CD4-positive, alpha-beta T cell treated with Interleukin-17A for 4 hours (primary cell): ENCODE data around the gene MYBPC2.
"Not testable (repeated sequence)": the region's sequence is repeated elsewhere in the genome, so short reads cannot be mapped to it uniquely, and the experiment has no call there.

ENCODE experiments used
- DNase-seq: peaks from one replicate; pipeline ENCODE4 v3.0.0-alpha.2; 2020; ENCODE audit warnings: mixed read lengths

Gene MYBPC2

DNA sequence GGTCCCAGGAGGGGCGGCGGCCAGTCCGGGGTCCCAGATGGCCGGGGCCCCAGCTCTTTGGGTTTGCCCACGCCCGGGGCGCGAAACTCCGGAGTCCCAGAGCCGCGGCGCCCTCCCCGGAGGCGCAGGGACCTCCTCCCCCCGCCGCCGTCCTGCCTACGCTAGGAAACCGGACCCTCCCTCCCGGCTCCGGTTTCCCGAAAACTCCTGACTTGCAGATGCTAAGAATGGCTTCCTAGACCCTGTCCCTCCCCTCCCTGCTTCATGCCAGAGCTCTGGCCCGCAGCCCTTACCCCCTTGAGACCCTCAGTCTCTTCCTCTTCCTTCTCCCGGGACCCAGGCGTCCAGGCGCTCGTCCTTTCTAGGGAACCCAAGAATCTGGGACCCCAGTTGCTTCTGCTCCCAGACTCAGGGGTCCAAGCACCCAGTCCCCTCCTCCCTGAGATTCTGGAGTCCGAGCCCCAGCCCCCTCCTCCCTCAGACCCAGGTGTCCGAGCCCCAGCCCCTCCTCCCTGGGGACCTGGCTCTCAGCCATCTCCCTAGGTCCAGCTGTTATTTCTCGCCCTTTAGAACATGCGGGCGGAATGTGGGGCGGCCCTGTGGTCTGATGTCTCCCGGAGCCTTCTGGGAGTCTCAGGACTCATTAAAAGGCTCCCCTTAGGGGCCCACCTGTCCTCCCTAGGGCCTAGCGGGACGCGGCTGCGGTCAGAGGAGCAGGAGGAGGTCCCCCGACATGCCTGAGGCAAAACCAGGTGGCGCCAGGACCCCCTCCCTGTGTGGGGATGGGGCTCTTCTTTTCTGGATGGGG, at the start of gene MYBPC2:
MYBPC2 (plus strand) TSS at position 672 of the 808 bp plus-strand sequence; CDS start at position 734, 62 bp downstream.
- DNase-seq, result peak; percentile 22

DNA sequence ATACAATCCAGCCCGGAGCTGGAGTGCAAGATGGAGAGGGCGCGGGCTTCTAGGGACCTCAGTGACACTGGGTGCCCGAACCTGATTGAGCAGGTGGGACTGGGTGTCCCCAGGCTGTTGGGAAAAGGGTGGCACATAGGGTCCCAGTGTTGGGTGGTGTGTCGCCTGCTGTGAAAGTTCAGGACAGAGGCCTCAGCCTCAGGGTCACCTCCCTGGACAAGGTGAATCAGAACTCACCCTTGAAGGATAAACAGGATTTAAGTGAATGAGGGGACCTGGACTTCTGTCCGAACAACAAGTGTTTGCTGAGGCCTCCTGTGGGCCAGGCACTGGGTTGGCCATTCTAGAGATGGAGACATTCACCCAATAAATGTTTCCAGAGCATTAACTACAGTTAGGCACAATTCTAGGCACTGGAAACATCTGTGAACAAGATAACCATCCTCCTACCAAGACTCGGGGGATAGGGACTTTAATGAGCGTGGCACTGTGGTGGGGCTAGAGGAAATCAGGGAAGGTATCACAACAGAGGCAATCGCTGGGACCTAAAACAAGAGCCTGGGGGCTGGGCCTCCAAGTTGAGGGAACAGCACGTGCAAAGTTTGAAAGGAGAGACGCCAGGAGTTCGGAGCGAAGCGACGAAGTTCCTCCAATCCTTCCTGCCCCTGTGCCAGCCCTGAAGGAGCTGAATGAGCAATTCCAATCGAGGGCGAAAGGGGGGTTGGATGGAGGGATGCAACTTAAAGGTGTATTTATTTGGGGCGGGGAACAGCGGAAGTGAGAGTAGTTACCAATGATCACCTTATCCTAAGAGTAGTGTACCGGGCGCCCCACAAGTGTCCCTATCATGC, 49.5 kb upstream of the MYBPC2 start:
- no peak for DNase-seq

DNA sequence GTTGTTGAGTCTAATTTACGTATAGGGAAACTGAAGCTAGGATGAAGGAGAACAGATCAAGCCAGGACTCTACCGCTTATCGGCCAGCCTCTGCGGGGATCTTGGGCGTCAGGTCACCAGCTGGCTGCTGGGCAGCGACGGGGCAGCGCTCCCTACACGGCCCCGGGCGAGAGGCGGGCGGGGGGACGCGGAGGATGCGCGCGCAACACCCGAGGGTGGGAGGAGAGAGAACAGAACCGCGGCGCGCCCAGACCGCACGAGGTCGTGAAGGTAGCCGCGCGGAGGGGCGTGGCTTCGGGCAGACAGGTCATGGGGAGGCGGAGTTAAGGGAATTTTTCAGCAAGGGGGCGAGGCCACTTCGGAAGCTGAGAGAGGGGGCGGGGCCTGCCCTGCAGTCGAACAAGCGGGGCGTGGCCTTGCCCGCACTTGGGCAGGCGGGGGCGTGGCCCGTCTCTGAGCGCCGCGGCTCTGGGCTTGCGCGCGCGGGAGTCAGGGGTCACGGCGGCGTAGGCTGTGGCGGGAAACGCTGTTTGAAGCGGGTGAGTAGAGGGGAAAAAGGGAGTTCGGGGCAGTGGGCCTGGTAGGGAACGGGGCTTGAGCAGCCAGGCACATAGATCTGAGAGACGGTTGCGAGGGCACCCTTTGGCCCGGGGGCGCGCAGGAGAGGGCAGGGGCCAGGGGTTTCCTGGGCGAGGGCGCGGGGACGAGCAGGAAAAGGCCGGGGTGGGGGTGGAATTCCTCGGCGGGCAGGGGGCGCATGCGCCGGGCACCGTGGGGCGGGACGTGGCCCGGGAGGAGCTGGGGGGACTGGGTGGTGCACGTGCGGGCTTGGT, 48.6 kb upstream of the MYBPC2 start, which contains the start of gene POLD1:
POLD1 (plus strand) TSS at position 496 of the 833 bp plus-strand sequence. CDS start 14,505 bp downstream, outside the sequence.
- DNase-seq, result peak; percentile 99

DNA sequence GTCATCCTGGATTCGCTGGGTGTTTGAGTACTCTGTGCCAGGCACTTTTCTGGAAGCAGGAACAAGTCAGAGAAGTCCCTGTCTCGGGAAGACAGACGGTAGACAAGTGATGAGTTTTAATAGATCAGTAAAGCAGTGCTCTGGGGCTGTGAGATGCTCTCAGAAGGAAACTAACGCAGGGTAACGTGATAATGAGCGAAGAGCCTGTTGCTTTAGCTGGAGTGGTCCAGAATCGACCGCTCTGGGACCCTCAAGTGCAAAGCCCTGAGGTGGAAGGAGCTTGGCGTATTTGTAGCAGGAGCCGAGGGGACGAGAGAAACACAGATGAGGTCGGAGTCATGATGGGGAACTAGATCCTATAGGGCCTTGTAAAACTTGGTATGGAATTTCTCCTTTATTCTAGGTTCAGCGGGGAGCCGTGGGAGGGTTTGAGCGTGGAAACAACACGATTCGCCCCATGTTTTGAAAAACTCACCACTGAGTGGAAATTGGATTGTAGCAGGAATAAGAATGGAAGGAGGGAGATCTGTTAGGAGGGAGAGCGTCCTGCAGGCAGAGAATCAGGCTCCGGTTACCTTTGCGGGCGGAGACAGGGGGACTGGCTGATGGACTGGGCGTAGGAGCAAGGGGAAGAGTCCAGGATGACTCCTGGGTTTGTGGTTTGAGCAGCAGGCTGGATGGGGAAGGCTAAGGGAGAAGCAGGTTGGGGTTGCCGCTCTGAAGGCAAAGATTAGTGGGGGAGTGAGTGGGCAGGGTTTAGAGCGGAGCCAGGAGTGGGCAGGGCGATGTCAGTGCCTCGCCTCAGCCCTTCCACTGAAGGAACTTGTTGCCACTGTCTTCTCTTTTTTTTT, 47.8 kb upstream of the MYBPC2 start:
- DNase-seq, result no peak

DNA sequence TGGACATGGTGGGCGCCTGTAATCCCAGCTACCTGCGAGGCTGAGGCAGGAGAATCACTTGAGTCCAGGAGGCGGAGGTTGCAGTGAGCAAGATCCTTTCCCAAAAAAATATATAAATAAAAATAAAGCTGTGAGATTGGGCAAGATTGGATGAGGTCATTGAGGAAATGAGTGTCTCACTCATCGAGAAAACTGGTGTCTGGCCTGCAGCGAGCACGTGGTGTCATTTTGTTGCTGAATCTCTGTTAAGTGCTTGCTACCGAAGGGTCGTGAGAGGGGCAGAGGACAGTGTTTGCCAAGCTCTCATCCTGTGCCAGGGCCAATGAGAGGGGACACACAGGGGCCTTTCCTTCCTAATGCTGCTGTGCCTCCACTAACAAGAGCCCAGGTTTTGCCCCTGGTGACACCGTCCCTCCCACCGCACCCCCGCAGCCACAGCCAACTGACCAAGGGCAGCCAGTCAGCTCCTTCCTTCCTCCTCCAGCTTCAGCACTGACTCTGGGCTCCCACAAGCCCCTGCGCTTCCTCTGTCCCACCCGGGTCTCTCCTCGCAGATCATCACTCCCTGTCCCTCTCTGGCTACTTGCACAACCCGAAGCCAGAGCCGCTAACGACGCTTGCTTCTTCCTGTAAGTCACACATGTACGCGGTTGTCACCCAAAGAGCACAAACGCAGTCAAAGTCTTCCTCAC, 45.4 kb upstream of the MYBPC2 start:
- no peak for DNase-seq

DNA sequence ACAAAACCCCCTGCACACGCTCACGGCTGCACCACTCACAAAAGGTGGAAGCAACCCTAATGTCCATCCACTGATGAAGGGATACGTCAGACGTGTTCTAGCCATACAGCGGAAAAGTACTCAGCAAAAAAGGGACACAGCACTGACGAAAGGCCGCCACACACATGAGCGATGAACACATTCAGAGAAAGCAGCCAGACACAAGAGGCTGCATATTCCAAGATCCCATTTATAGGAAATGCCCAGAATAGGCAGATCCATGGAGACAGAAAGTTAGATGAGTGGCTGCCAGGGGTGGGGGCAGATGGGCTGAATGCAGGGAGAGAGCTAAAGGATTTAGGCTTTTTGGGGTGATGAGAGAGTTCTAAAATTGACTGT, 44.8 kb upstream of the MYBPC2 start:
- DNase-seq, result no peak

DNA sequence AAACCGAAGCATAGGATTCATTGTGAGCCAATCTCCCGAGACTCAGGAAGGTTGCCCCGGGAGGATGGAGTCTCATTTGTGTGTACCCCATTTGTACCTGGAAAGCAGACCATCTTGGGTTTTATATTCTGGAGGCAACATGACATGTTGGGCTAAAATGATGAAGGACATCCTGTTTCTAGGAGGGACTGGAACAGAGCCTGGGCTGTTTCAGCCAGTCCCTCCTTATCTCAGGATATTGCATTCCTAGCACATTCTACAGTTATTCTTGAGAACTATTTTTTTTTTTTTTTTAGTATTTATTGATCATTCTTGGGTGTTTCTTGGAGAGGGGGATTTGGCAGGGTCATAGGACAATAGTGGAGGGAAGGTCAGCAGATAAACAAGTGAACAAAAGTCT, 42.4 kb upstream of the MYBPC2 start:
- DNase-seq, result not testable (repeated sequence)

DNA sequence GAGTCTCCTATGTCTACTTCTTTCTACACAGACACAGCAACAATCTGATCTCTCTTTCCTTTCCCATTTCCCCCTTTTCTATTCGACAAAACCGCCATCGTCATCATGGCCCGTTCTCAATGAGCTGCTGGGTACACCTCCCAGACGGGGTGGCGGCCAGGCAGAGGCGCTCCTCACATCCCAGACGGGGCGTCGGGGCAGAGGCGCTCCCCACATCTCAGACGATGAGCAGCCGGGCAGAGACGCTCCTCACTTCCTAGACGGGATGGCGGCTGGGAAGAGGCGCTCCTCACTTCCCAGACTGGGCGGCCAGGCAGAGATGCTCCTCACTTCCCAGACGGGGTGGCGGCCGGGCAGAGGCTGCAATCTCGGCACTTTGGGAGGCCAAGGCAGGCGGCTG, 41.7 kb upstream of the MYBPC2 start:
- DNase-seq, result not testable (repeated sequence)

DNA sequence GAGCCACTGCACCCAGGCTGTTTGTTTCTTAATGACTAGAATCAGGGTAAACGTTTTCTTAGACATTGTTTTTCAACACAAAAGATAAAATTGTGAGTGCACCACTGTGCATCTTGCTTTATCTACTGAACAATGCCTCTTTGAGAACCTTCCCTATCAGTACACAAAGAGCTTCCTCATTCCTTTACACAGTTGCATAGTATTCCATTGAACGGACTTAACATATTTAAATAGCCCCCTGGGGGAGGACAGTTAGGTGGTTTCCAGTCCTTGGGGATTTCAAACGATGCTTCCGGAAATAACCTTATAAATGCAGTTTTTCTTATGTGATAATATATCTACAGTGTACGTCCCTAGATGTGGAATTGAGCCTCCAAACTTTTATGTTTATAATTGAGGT, 39.9 kb upstream of the MYBPC2 start:
- DNase-seq, result no peak

DNA sequence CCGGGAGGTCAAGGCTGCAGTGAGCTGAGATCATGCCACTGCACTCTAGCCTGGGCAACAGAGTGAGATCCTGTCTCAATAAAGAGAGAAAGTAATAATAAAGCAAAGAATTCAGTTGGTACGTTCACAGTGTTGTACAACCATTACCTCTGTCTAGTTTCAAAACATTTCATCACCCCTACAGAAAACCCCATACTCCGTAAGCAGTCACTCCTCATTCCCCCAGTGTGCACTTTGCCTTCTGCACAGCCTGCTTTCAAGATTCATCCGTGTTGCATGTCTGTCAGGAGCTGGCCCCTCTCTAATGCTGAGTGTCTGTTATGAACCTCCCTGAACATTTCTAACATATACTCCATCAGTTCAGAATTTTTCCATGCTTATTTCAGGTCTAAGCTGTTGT, 39.1 kb upstream of the MYBPC2 start:
- DNase-seq, result no peak

DNA sequence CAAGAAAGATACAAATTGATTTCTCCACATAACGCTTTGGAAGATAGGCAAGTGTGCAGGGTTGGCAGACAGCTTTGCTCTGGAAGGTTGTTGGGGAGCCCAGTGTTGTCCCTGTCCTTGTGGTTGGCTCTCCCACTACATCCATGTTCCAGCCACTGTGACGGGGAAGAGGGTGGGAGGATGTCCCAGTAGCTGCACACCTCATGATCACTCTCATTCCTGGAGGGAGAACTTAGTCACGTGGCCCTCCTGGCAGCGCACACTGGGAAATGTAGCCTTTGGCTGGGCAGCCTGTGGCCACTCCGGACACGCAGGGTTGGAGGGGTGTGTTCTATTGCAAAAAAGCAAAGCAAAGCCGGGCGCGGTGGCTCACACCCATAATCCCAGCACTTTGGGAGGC, 38.7 kb upstream of the MYBPC2 start:
- DNase-seq, result no peak

DNA sequence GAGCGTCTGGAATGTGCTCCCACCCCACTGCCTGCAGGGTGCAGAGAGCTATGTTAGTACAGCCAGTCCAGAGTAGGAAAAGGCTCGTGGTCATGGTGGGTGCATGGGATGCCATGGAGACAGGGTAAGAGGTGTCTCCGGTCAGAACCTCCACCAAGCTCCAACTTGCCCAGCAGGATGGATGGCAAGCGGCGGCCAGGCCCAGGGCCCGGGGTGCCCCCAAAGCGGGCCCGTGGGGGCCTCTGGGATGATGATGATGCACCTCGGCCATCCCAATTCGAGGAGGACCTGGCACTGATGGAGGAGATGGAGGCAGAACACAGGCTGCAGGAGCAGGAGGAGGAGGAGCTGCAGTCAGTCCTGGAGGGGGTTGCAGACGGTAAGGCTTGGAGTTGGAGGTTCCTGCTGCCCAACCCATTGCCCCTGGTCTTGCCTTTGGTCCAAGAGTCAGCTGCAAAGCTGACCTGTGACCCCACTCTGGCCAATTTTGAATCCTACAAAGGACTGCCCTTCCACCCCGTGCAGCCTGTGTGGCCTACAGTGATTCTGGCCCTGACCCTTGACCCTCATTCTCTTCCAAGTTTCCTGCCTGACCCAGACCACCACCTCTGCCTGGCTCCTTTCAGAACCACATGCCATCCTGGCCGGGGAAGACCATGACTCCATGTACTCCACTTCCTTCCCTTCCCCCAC, 33.9 kb upstream of the MYBPC2 start:
- DNase-seq, result no peak

DNA sequence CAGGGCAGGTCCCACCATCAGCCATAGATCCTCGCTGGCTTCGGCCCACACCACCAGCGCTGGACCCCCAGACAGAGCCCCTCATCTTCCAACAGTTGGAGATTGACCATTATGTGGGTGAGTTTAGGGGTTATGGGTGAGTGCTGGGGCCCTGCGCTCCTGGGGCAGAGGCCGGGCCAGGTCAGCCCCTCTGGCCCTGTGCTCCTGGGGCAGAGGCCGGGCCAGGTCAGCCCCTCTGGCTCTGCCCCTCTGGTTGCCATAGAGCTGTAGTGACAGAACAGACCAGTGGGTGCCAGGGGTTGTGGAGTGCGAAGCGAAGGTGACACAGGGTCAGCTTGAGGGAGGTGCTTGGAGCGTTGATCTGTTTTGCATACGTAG, 33.3 kb upstream of the MYBPC2 start:
- no peak for DNase-seq

DNA sequence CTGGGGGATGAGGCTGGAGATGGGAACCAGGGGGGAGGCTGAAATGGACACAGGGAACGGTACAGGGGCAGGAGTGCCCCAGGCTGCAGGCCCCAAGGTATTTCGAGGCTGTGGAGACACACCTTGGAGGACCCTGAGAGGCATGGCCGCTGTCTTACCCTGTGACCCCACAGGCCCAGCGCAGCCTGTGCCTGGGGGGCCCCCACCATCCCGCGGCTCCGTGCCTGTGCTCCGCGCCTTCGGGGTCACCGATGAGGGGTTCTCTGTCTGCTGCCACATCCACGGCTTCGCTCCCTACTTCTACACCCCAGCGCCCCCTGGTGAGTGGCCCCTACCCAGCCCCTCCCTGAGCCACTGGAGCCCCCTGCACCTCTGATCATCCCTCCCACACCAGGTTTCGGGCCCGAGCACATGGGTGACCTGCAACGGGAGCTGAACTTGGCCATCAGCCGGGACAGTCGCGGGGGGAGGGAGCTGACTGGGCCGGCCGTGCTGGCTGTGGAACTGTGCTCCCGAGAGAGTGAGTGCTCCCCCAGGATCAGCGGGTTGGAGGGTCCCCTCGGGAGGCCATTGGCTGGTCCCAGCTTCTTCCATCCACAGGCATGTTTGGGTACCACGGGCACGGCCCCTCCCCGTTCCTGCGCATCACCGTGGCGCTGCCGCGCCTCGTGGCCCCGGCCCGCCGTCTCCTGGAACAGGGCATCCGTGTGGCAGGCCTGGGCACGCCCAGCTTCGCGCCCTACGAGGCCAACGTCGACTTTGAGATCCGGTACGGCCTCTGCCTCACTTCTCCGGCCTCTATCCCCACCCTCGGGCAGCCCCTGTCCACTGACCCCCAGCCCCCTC, 30.9 kb upstream of the MYBPC2 start:
- DNase-seq, result peak; percentile 21

DNA sequence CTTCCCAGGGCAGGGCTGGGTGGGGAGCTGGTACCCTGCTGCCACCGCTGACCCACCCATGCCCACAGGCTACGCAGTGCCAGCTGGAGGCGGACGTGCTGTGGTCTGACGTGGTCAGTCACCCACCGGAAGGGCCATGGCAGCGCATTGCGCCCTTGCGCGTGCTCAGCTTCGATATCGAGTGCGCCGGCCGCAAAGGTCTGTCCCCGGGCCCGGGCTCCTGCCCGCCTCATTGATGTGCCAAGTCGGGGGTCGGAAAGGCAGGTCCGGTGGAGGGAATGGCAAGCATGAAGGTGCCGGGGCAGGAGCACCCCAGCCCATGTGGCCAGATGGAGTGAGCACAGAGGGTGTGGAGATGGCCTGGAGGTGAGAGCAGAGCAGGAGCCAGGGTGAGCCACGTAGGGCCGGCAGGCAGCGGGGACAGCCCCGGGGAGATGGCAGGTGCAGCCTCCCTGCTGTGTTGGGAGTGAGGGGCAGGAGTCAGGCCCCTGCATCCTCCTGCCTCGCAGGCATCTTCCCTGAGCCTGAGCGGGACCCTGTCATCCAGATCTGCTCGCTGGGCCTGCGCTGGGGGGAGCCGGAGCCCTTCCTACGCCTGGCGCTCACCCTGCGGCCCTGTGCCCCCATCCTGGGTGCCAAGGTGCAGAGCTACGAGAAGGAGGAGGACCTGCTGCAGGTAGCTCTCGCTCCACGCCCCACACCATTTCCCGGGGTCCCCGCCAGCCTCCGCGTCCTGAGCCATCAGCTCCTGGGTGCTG, 30.0 kb upstream of the MYBPC2 start:
- DNase-seq, result no peak

DNA sequence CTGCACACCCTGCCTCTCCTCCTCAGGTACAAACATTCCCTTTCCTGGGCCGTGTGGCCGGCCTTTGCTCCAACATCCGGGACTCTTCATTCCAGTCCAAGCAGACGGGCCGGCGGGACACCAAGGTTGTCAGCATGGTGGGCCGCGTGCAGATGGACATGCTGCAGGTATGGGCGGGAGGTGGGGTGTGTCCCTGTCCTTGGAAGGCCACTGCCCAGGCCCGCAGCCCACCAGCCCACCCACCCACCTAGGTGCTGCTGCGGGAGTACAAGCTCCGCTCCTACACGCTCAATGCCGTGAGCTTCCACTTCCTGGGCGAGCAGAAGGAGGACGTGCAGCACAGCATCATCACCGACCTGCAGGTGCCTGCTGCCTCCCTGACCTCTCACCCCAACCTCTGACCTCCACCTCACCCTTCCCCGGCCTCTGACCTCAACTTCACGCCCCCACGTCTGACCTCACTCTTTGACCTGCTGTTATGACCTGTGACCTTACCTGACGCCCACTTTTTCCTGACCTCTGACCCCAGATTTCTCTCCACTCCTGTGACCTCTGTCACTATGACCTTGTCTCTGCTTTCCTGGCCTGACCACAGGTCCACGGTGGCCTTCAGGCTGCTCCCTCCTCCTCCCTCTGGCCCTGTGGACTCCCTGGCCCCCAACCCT, 26.4 kb upstream of the MYBPC2 start:
- DNase-seq, result no peak

DNA sequence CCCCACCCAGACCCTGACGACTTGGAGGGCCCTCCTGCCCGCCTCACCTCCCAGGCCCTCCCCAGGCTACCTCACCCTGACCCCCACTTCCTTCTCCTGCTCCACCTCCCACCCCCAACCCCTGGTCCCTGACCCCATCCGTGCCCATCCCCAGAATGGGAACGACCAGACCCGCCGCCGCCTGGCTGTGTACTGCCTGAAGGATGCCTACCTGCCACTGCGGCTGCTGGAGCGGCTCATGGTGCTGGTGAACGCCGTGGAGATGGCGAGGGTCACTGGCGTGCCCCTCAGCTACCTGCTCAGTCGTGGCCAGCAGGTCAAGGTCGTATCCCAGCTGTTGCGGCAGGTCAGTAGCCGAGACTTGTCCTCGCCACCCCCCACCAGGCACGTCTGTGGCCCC, 25.9 kb upstream of the MYBPC2 start:
- no peak for DNase-seq

DNA sequence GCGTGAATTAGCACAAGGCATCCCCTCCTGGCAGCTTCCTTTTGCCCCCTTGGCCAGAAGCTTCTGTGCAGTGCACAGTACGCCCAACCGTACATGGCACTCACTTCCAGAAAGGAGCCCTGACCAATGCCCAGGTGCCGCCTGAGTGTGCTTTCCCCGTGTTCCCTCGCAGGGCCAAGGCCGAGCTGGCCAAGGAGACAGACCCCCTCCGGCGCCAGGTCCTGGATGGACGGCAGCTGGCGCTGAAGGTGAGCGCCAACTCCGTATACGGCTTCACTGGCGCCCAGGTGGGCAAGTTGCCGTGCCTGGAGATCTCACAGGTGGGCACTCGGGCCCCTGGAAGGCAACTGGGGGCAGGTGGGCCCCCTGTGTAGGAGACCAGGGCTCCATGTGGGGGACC, 23.3 kb upstream of the MYBPC2 start:
- DNase-seq, result no peak

DNA sequence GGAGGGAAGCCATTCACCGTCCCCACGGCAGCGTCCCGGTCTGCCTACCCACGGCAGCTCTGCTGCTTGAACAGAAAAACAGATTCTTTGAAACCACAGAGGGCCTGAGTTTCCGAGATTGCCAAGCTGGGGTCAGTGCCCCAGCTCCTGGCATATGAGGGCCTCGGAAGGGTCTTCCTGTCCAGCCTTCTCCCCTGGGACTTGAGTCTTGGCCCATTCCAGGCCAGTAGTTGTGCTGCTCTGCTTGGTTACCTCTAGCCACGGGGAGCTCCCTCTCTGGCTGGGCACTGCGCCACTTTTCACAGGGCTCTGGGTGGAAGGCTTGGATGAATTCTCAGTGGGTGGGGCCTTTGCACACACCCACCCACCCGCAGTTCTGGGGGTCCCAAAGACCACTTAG, 22.6 kb upstream of the MYBPC2 start:
- no peak for DNase-seq
